Measurements from ENCODE around the gene QSOX1.
"Not testable (repeated sequence)": the region's sequence is repeated elsewhere in the genome, so short reads cannot be mapped to it uniquely, and the experiment has no call there.

QSOX1 gene

GRCh38 chr1:180192172-180192571, 37.5 kb downstream of the QSOX1 start:
- DNase-seq, result no peak

GRCh38 chr1:180193141-180194047, 38.7 kb downstream of the QSOX1 start:
- no peak for DNase-seq

- no peak for DNase-seq
Measured at GRCh38 chr1:180194048-180194425, 39.4 kb downstream of the QSOX1 start.

GRCh38 chr1:180194546-180195207, 40.0 kb downstream of the QSOX1 start:
- no peak for DNase-seq

GRCh38 chr1:180195401-180195800, 40.7 kb downstream of the QSOX1 start:
- DNase-seq, result no peak

- no peak for DNase-seq
Measured at GRCh38 chr1:180195916-180196315, 41.2 kb downstream of the QSOX1 start.

GRCh38 chr1:180196436-180197003, 41.9 kb downstream of the QSOX1 start:
- DNase-seq, result no peak

- no peak for DNase-seq
Measured at GRCh38 chr1:180197231-180197630, 42.6 kb downstream of the QSOX1 start.

- DNase-seq, result peak; percentile 52
Measured at GRCh38 chr1:180198196-180198595, 43.5 kb downstream of the QSOX1 start.

GRCh38 chr1:180198611-180199010, 43.9 kb downstream of the QSOX1 start:
- no peak for DNase-seq

- no peak for DNase-seq
Measured at GRCh38 chr1:180199018-180199417, 44.3 kb downstream of the QSOX1 start.

- DNase-seq, result no peak
Measured at GRCh38 chr1:180201451-180202200, 47.0 kb downstream of the QSOX1 start.

GRCh38 chr1:180202588-180202987, 47.9 kb downstream of the QSOX1 start:
- DNase-seq, result not testable (repeated sequence)

- no peak for DNase-seq
Measured at GRCh38 chr1:180204231-180204630, 49.6 kb downstream of the QSOX1 start.

- no peak for DNase-seq
Measured at GRCh38 chr1:180206581-180206980, 51.9 kb downstream of the QSOX1 start.

- no peak for DNase-seq
Measured at GRCh38 chr1:180208264-180208663, 53.6 kb downstream of the QSOX1 start.

- no peak for DNase-seq
Measured at GRCh38 chr1:180210008-180210620, 55.4 kb downstream of the QSOX1 start.

GRCh38 chr1:180211156-180211859, 56.6 kb downstream of the QSOX1 start:
- no peak for DNase-seq

- no peak for DNase-seq
Measured at GRCh38 chr1:180211860-180212229, 57.2 kb downstream of the QSOX1 start.

GRCh38 chr1:180213401-180214170, 58.9 kb downstream of the QSOX1 start:
- no peak for DNase-seq

Measured in NCI-H774 (cell line).